ENCODE data around the gene PUS7L. TPM values are rescaled to one million over a fixed set of nuclear protein-coding genes. Genes with fewer than 3 reads are reported as not detected.
A peak's percentile ranks its signal among the peaks of the same experiment; 100 is the strongest.
"Not testable (repeated sequence)": the region's sequence is repeated elsewhere in the genome, so short reads cannot be mapped to it uniquely, and the experiment has no call there.

The PUS7L gene
- total RNA-seq, 1 experiment from 2014 or later = 11.9 TPM

DNA sequence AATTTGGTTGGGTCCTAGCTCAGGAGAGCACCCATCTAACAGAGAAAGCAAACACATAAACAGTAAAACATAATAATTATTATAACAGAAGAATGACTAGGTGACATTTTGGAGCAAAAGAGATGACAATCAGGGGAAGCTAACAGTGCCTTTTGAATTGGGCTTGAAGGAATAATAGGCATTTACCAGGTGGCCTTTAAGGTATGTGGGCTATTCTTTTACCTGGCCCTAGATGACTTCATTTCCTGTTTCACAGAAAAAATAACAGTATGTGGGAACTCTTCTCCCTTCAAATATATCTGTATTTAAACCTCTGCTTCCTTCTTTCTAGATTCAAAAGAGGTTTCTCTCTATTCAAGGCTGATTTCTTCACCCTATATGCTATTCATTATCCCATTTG, 4.0 kb upstream of the PUS7L start:
- no peaks in the 10 kb centered on the region for H3K36me3 ChIP-seq (replicated peaks; ENCODE audit: control insufficient read depth, insufficient read depth, low read length)
- peak; percentile 34 for DNase-seq
- no peaks in the 10 kb centered on the region for H3K27me3 ChIP-seq (ENCODE audit: control insufficient read depth, insufficient read depth, low read length)
- no peak overlapping the region for H3K4me3 ChIP-seq (ENCODE audit: insufficient read depth, low read depth, low read length)

- H3K36me3 ChIP-seq (replicated peaks; ENCODE audit: control insufficient read depth, insufficient read depth, low read length) = no peaks in the 10 kb centered on the region
- no peak for DNase-seq
- no peak overlapping the region for H3K4me3 ChIP-seq (ENCODE audit: insufficient read depth, low read depth, low read length)
- H3K27me3 ChIP-seq (ENCODE audit: control insufficient read depth, insufficient read depth, low read length) = no peaks in the 10 kb centered on the region
These were observed 2.9 kb upstream of the PUS7L start for GRCh38 chr12:43761500-43761899.

DNA sequence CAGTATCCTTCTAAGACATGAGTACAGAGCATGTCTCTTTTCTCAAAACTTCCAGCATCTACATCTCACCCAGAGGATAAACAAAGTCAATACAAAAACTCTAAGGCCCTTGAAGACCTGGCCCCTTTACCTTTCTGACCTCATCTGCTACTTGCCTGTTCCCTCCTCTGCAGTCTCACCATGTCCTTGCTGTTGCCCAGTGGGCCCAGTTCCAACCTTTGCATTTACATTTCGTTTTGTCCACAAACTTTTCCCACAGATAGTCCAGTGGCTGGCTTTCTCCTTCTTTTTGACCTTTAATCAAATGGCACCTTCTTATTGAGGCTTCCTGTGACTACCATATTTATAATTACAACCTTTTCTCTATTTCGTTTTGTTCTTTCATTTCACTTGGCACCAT, 1.8 kb upstream of the PUS7L start:
- no peaks in the 10 kb centered on the region for H3K27me3 ChIP-seq (ENCODE audit: control insufficient read depth, insufficient read depth, low read length)
- no peak for DNase-seq
- H3K36me3 ChIP-seq (replicated peaks; ENCODE audit: control insufficient read depth, insufficient read depth, low read length) = no peaks in the 10 kb centered on the region
- H3K4me3 ChIP-seq (ENCODE audit: insufficient read depth, low read depth, low read length) = no peak overlapping the region

- Histone ChIP-seq H3K4me3 (ENCODE audit: insufficient read depth, low read depth, low read length) (peak overlapping the region; percentile 54), H3K36me3 (replicated peaks; ENCODE audit: control insufficient read depth, insufficient read depth, low read length) (no peaks in the 10 kb centered on the region), H3K27me3 (ENCODE audit: control insufficient read depth, insufficient read depth, low read length) (no peaks in the 10 kb centered on the region)
- DNase-seq = peak; percentile 23
These were observed 303 bp downstream of the PUS7L start for GRCh38 chr12:43758247-43758727.

- Histone ChIP-seq H3K36me3 (replicated peaks; ENCODE audit: control insufficient read depth, insufficient read depth, low read length) (no peaks in the 10 kb centered on the region), H3K27me3 (ENCODE audit: control insufficient read depth, insufficient read depth, low read length) (no peaks in the 10 kb centered on the region), H3K4me3 (ENCODE audit: insufficient read depth, low read depth, low read length) (no peak overlapping the region)
- no peak for DNase-seq
These were observed 4.6 kb downstream of the PUS7L start for GRCh38 chr12:43754015-43754414.

DNA sequence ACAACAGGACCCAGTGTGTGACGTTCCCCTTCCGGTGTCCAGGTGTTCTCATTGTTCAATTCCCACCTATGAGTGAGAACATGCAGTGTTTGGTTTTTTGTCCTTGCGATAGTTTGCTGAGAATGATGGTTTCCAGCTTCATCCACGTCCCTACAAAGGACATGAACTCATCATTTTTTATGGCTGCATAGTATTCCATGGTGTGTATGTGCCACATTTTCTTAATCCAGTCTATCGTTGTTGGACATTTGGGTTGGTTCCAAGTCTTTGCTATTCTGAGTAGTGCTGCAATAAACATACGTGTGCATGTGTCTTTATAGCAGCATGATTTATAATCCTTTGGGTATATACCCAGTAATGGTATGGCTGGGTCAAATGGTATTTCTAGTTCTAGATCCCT, 7.2 kb downstream of the PUS7L start:
- H3K4me3 ChIP-seq (ENCODE audit: insufficient read depth, low read depth, low read length); DNase-seq; H3K27me3 ChIP-seq (ENCODE audit: control insufficient read depth, insufficient read depth, low read length); H3K36me3 ChIP-seq (replicated peaks; ENCODE audit: control insufficient read depth, insufficient read depth, low read length): not testable (repeated sequence)

DNA sequence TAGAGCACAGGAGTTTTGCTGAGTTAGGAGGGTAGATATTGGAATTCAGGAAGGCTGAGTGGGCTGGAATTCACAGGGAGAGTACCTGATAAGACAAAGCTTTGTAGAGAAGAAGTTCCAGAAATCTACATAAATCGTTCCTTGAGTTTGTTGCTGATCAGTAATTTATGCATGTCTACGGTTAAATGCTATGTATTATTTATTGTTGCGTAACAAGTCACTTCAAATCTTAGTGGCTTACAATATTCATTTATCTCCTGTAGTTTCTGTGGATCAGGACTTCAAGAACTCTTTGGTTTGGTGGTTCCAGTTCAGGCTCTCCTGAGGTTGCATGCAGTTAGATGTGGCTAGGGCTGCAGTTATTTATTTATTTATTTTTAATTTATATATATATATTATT, 7.8 kb downstream of the PUS7L start:
- DNase-seq = no peak
- Histone ChIP-seq H3K27me3 (ENCODE audit: control insufficient read depth, insufficient read depth, low read length) (no peaks in the 10 kb centered on the region), H3K36me3 (replicated peaks; ENCODE audit: control insufficient read depth, insufficient read depth, low read length) (no peaks in the 10 kb centered on the region), H3K4me3 (ENCODE audit: insufficient read depth, low read depth, low read length) (no peak overlapping the region)

- Histone ChIP-seq H3K4me3 (ENCODE audit: insufficient read depth, low read depth, low read length) (no peak overlapping the region), H3K27me3 (ENCODE audit: control insufficient read depth, insufficient read depth, low read length) (no peaks in the 10 kb centered on the region), H3K36me3 (replicated peaks; ENCODE audit: control insufficient read depth, insufficient read depth, low read length) (no peaks in the 10 kb centered on the region)
- no peak for DNase-seq
These were observed 9.6 kb downstream of the PUS7L start for GRCh38 chr12:43749016-43749415.

- Histone ChIP-seq H3K36me3 (replicated peaks; ENCODE audit: control insufficient read depth, insufficient read depth, low read length) (no peaks in the 10 kb centered on the region), H3K4me3 (ENCODE audit: insufficient read depth, low read depth, low read length) (no peak overlapping the region), H3K27me3 (ENCODE audit: control insufficient read depth, insufficient read depth, low read length) (no peaks in the 10 kb centered on the region)
- no peak for DNase-seq
These were observed 13.8 kb downstream of the PUS7L start for GRCh38 chr12:43744826-43745225.

- no peak for DNase-seq
- Histone ChIP-seq H3K27me3 (ENCODE audit: control insufficient read depth, insufficient read depth, low read length) (no peaks in the 10 kb centered on the region), H3K4me3 (ENCODE audit: insufficient read depth, low read depth, low read length) (no peak overlapping the region), H3K36me3 (replicated peaks; ENCODE audit: control insufficient read depth, insufficient read depth, low read length) (no peaks in the 10 kb centered on the region)
These were observed 16.5 kb downstream of the PUS7L start for GRCh38 chr12:43742106-43742505.

GRCh38 chr12:43740511-43741100, 18.0 kb downstream of the PUS7L start:
- Histone ChIP-seq H3K36me3 (replicated peaks; ENCODE audit: control insufficient read depth, insufficient read depth, low read length) (no peaks in the 10 kb centered on the region; the same call in 1 of the 2 replicates), H3K4me3 (ENCODE audit: insufficient read depth, low read depth, low read length) (no peak overlapping the region), H3K27me3 (ENCODE audit: control insufficient read depth, insufficient read depth, low read length) (no peaks in the 10 kb centered on the region)
- no peak for DNase-seq

- no peak for DNase-seq
These were observed 20.9 kb downstream of the PUS7L start for GRCh38 chr12:43737646-43738045.

DNA sequence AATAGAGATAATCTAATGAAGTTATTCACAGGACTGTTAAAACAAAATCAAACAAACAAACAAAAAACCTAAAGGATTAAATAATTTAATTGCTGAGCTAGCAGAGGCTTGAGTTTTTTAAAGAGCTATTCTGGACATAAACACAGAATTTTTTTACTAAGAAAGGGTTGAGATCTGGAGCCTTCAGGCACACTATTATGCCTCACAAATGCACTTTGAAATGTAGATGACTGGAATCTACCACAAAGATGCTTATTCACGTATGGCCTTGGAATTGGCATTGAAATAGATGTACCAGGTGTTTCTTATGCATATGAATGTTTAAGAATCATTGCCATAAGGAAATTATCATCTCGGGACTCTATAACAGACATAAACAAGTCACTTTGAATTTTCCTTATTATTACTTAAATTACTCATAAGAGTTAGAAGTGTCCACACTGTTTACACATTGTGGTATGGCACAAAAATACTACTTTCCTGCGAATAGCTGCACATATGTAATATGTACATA, 21.6 kb downstream of the PUS7L start:
- DNase-seq = no peak
- H3K27me3 ChIP-seq (ENCODE audit: control insufficient read depth, insufficient read depth, low read length) = no peaks in the 10 kb centered on the region
- no peak overlapping the region for H3K4me3 ChIP-seq (ENCODE audit: insufficient read depth, low read depth, low read length)
- H3K36me3 ChIP-seq (replicated peaks; ENCODE audit: control insufficient read depth, insufficient read depth, low read length) = no peaks in the 10 kb centered on the region; the same call in 1 of the 2 replicates

More at GRCh38 chr12:43737646-43738045, 20.9 kb downstream of the PUS7L start:
- H3K36me3 ChIP-seq (replicated peaks; ENCODE audit: control insufficient read depth, insufficient read depth, low read length) = no peaks in the 10 kb centered on the region; the same call in 1 of the 2 replicates
- no peaks in the 10 kb centered on the region for H3K27me3 ChIP-seq (ENCODE audit: control insufficient read depth, insufficient read depth, low read length)
- no peak overlapping the region for H3K4me3 ChIP-seq (ENCODE audit: insufficient read depth, low read depth, low read length)

- H3K4me3 ChIP-seq (ENCODE audit: insufficient read depth, low read depth, low read length) = no peak overlapping the region
- no peaks in the 10 kb centered on the region for H3K27me3 ChIP-seq (ENCODE audit: control insufficient read depth, insufficient read depth, low read length)
- no peaks in the 10 kb centered on the region; the same call in 1 of the 2 replicates for H3K36me3 ChIP-seq (replicated peaks; ENCODE audit: control insufficient read depth, insufficient read depth, low read length)
- DNase-seq = no peak
These were observed 24.9 kb downstream of the PUS7L start for GRCh38 chr12:43733687-43734086.

GRCh38 chr12:43730283-43730682, 28.3 kb downstream of the PUS7L start:
- no peak for DNase-seq
- Histone ChIP-seq H3K36me3 (replicated peaks; ENCODE audit: control insufficient read depth, insufficient read depth, low read length) (no peaks in the 10 kb centered on the region), H3K4me3 (ENCODE audit: insufficient read depth, low read depth, low read length) (no peak overlapping the region), H3K27me3 (ENCODE audit: control insufficient read depth, insufficient read depth, low read length) (no peaks in the 10 kb centered on the region)
